IMR-90 (cell line): Measurements from ENCODE around the gene GABRB1.

Experiments used
- BHLHE40 ChIP-seq: fragments of 150-350 bp; IDR thresholded peaks from 2 replicates; pipeline ENCODE4 v1.6.1; 2016; ENCODE audit warnings: mild to moderate bottlenecking, low read depth, low read length
- CEBPB ChIP-seq: IDR thresholded peaks from 2 replicates; pipeline ENCODE4 v1.6.1; 2012; ENCODE audit warnings: low read depth, low read length, improper control_type of control experiment
- CHD1 ChIP-seq: IDR thresholded peaks from 2 replicates; pipeline ENCODE4 v1.6.1; 2012; ENCODE audit warnings: low read depth, low read length, improper control_type of control experiment
- MAFK ChIP-seq: IDR thresholded peaks from 2 replicates; pipeline ENCODE4 v1.6.1; 2012; ENCODE audit warnings: low read depth, low read length, improper control_type of control experiment
- MXI1 ChIP-seq: IDR thresholded peaks from 2 replicates; pipeline ENCODE4 v1.6.1; 2012; ENCODE audit warnings: low read depth, mild to moderate bottlenecking, low read length, moderate library complexity, borderline replicate concordance
- POLR2A ChIP-seq: IDR thresholded peaks from 2 replicates; pipeline ENCODE4 v1.6.1; 2012; ENCODE audit warnings: mild to moderate bottlenecking, low read depth, low read length
- RFX5 ChIP-seq: IDR thresholded peaks from 2 replicates; pipeline ENCODE4 v1.8.0; 2012; ENCODE audit warnings: low read depth, mild to moderate bottlenecking, low read length, moderate library complexity
- SMC3 ChIP-seq: fragments of 150-350 bp; IDR thresholded peaks from 2 replicates; pipeline ENCODE4 v1.6.1; 2016; ENCODE audit warnings: low read depth, mild to moderate bottlenecking, antibody characterized with exemption, low read length, moderate library complexity
- TF ChIP-seq, protein P1 (sequence below): conservative IDR thresholded peaks from 2 replicates; pipeline ENCODE4 v1.5.1; 2012; ENCODE audit warnings: mild to moderate bottlenecking, low read depth, low read length, improper control_type of control experiment
- TF ChIP-seq, protein P2 (sequence below): fragments of 150-350 bp; IDR thresholded peaks from 2 replicates; pipeline ENCODE4 v1.6.1; 2016; ENCODE audit warnings: low read depth, mild to moderate bottlenecking, low read length, moderate library complexity, borderline replicate concordance

DNA sequence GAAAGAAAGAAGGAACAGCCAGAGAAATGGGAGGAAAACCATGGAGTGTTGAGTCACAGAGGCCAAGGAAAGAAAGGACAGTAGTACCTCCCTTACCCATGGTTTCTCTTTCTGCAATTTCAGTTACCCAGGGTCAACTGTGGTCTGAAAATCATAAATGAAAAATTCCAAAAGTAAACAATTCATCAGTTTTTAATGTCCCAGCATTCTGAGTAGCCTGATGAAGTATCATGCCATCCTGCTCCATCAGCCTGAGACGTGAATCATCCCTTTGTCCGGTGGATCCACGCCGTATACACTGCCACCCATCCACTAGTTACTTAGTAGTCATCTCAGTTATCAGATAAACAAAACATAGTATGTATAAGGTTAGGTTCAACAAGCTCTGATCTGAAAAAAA is 318.0 kb downstream of the GABRB1 start:
- TF ChIP-seq, protein P1, sequence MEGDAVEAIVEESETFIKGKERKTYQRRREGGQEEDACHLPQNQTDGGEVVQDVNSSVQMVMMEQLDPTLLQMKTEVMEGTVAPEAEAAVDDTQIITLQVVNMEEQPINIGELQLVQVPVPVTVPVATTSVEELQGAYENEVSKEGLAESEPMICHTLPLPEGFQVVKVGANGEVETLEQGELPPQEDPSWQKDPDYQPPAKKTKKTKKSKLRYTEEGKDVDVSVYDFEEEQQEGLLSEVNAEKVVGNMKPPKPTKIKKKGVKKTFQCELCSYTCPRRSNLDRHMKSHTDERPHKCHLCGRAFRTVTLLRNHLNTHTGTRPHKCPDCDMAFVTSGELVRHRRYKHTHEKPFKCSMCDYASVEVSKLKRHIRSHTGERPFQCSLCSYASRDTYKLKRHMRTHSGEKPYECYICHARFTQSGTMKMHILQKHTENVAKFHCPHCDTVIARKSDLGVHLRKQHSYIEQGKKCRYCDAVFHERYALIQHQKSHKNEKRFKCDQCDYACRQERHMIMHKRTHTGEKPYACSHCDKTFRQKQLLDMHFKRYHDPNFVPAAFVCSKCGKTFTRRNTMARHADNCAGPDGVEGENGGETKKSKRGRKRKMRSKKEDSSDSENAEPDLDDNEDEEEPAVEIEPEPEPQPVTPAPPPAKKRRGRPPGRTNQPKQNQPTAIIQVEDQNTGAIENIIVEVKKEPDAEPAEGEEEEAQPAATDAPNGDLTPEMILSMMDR, result no peak
- TF ChIP-seq BHLHE40 (peak; percentile 29; the same call in 1 of the 2 replicates), MXI1 (no peak), MAFK (no peak; the same call in 1 of the 2 replicates), CEBPB (peak; percentile 14; the same call in 1 of the 2 replicates), POLR2A (no peak), RFX5 (no peak), SMC3 (no peak), CHD1 (no peak)
- TF ChIP-seq, protein P2, sequence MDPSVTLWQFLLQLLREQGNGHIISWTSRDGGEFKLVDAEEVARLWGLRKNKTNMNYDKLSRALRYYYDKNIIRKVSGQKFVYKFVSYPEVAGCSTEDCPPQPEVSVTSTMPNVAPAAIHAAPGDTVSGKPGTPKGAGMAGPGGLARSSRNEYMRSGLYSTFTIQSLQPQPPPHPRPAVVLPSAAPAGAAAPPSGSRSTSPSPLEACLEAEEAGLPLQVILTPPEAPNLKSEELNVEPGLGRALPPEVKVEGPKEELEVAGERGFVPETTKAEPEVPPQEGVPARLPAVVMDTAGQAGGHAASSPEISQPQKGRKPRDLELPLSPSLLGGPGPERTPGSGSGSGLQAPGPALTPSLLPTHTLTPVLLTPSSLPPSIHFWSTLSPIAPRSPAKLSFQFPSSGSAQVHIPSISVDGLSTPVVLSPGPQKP, result no peak
